ENCODE results near the gene EHD3. TPM values are rescaled to one million over a fixed set of nuclear protein-coding genes. Genes with fewer than 3 reads are reported as not detected.

EHD3 gene
- total and polyA plus RNA-seq, 2 of the 4 experiments (the other 2 are of a cell fraction): 29.1 to 39.8 TPM

DNA sequence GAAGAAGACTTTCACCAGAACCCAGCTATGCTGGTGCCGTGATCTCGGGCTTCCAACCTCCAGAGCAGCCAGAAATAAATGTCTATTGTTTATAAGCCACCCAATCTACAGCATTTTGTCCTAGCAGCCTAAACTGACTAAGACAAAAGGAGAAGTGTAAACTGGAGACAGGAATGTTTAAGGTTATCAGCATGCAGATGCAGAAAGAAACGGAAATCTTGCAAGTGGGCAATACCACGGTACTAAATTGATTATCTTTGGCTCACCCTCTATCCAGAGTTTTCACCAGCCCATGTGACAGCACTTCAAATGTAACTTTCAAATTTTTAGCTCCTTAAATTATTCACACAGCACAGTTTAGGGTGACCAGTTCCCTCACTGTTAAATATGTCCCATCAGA lies 10.9 kb upstream of the EHD3 start:
- no peak overlapping the region for H4K91ac ChIP-seq (ENCODE audit: insufficient read depth, low read depth, low read length)
- no peaks in the 10 kb centered on the region for H3K9me1 ChIP-seq (ENCODE audit: insufficient read depth, low read length)
- H2BK20ac ChIP-seq (ENCODE audit: low read depth, low read length): no peak overlapping the region
- H3K4ac ChIP-seq (ENCODE audit: low read depth, low read length): no peak overlapping the region
- no CpG with 5 or more reads among the region's 4 CpGs for WGBS, 2 experiments (ENCODE audit: extremely low coverage in 2 of 2, insufficient read length in 1 of 2)
- no peak overlapping the region for H3K18ac ChIP-seq (ENCODE audit: low read depth, low read length)
- no peak overlapping the region for H3K4me2 ChIP-seq (ENCODE audit: low read depth, low read length)
- intact Hi-C loops (cut with micrococcal nuclease) (no loop called here), dilution Hi-C loops (cut with HindIII; ENCODE audit: low sequenced_read_pairs, unreplicated experiment) (no loop called here), in situ Hi-C loops (cut with MboI; ENCODE audit: low sequenced_read_pairs) (no loop called here)
- H3K23ac ChIP-seq (ENCODE audit: low read depth, low read length): no peak overlapping the region
- H3K9ac ChIP-seq (ENCODE audit: low read depth, low read length): no peak overlapping the region
- CTCF ChIA-PET: no interaction called here
- no peak overlapping the region for H3K14ac ChIP-seq (replicated peaks; ENCODE audit: low read depth, low read length)
- H2BK120ac ChIP-seq (ENCODE audit: low read depth, low read length): no peak overlapping the region
- H3K27me3 ChIP-seq (ENCODE audit: control insufficient read depth, insufficient read depth, low read length): peaks cover 38% of the 10 kb centered on the region
- H3K79me1 ChIP-seq (ENCODE audit: low read depth in 1 of 2, low read length in 2 of 2): no peaks in the 10 kb centered on the region
- H3K56ac ChIP-seq (ENCODE audit: extremely low read depth, insufficient read depth, low read length): no peak overlapping the region
- H2AFZ ChIP-seq (replicated peaks; ENCODE audit: low read length, poor library complexity): no peak overlapping the region
- no peak for TF ChIP-seq NFE2L2 (IDR thresholded peaks at IDR 0.05; ENCODE audit: low read depth, low read length)
- TF ChIP-seq CEBPB (IDR thresholded peaks at IDR 0.05; ENCODE audit: low read depth, low read length): no peak
- no peak for TF ChIP-seq BHLHE40 (IDR thresholded peaks at IDR 0.05; ENCODE audit: low read depth, low read length)
- TF ChIP-seq CHD1 (IDR thresholded peaks at IDR 0.05; ENCODE audit: low read depth, low read length): no peak
- TF ChIP-seq MAZ (IDR thresholded peaks at IDR 0.05; ENCODE audit: borderline replicate concordance, low read depth, low read length): no peak
- TF ChIP-seq FOS (IDR thresholded peaks at IDR 0.05; ENCODE audit: low read depth, low read length): no peak
- TF ChIP-seq RAD21 (IDR thresholded peaks at IDR 0.05; ENCODE audit: low read length): no peak
- TF ChIP-seq SMC3 (IDR thresholded peaks at IDR 0.05; ENCODE audit: low read depth, low read length): no peak
- TF ChIP-seq, protein P1, sequence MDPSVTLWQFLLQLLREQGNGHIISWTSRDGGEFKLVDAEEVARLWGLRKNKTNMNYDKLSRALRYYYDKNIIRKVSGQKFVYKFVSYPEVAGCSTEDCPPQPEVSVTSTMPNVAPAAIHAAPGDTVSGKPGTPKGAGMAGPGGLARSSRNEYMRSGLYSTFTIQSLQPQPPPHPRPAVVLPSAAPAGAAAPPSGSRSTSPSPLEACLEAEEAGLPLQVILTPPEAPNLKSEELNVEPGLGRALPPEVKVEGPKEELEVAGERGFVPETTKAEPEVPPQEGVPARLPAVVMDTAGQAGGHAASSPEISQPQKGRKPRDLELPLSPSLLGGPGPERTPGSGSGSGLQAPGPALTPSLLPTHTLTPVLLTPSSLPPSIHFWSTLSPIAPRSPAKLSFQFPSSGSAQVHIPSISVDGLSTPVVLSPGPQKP (IDR thresholded peaks at IDR 0.05; ENCODE audit: borderline replicate concordance, low read depth, low read length): no peak
- TF ChIP-seq, protein P2, sequence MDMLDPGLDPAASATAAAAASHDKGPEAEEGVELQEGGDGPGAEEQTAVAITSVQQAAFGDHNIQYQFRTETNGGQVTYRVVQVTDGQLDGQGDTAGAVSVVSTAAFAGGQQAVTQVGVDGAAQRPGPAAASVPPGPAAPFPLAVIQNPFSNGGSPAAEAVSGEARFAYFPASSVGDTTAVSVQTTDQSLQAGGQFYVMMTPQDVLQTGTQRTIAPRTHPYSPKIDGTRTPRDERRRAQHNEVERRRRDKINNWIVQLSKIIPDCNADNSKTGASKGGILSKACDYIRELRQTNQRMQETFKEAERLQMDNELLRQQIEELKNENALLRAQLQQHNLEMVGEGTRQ (IDR thresholded peaks at IDR 0.05; ENCODE audit: low read depth, low read length): no peak
- TF ChIP-seq, protein P3, sequence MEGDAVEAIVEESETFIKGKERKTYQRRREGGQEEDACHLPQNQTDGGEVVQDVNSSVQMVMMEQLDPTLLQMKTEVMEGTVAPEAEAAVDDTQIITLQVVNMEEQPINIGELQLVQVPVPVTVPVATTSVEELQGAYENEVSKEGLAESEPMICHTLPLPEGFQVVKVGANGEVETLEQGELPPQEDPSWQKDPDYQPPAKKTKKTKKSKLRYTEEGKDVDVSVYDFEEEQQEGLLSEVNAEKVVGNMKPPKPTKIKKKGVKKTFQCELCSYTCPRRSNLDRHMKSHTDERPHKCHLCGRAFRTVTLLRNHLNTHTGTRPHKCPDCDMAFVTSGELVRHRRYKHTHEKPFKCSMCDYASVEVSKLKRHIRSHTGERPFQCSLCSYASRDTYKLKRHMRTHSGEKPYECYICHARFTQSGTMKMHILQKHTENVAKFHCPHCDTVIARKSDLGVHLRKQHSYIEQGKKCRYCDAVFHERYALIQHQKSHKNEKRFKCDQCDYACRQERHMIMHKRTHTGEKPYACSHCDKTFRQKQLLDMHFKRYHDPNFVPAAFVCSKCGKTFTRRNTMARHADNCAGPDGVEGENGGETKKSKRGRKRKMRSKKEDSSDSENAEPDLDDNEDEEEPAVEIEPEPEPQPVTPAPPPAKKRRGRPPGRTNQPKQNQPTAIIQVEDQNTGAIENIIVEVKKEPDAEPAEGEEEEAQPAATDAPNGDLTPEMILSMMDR (conservative IDR thresholded peaks at IDR 0.05; ENCODE audit: low read depth, low read length): no peak
- no peak for TF ChIP-seq RFX5 (IDR thresholded peaks at IDR 0.05; ENCODE audit: low read depth, low read length)
- TF ChIP-seq POLR2A (IDR thresholded peaks at IDR 0.05; ENCODE audit: low read depth, low read length): no peak
- no peak for TF ChIP-seq MXI1 (IDR thresholded peaks at IDR 0.05; ENCODE audit: borderline replicate concordance, low read depth, low read length)
- TF ChIP-seq MAFK (IDR thresholded peaks at IDR 0.05; ENCODE audit: low read depth, low read length): no peak
- TF ChIP-seq RCOR1 (IDR thresholded peaks at IDR 0.05; ENCODE audit: insufficient replicate concordance, low read length): no peak
- H4K5ac ChIP-seq (ENCODE audit: low read depth, low read length): no peak overlapping the region
- no peaks in the 10 kb centered on the region for H4K20me1 ChIP-seq (ENCODE audit: insufficient read depth, low read length)
- H4K8ac ChIP-seq (ENCODE audit: low read depth in 2 of 2, low read length in 2 of 2): no peak overlapping the region
- H2BK5ac ChIP-seq (ENCODE audit: low read depth, low read length, poor library complexity, severe bottlenecking): no peak overlapping the region
- H3K36me3 ChIP-seq (ENCODE audit: control insufficient read depth, insufficient read depth, low read length): no peaks in the 10 kb centered on the region
- H3K4me1 ChIP-seq (ENCODE audit: control insufficient read depth, insufficient read depth, low read length): peaks cover 2% of the 10 kb centered on the region
- H2AK9ac ChIP-seq (replicated peaks; ENCODE audit: low read depth, low read length, poor library complexity): no peak overlapping the region
- H3K4me3 ChIP-seq (ENCODE audit: insufficient read depth, low read depth, low read length): no peak overlapping the region
- no peak overlapping the region for H2BK15ac ChIP-seq (ENCODE audit: low read depth, low read length)
- DNase-seq: no peak
- ATAC-seq (ENCODE audit: low read depth): no peak
- no peaks in the 10 kb centered on the region for H3K9me3 ChIP-seq (ENCODE audit: control insufficient read depth, insufficient read depth, low read length)
- H2AK5ac ChIP-seq (ENCODE audit: low read depth, low read length): no peak overlapping the region
- no TSS peak for BruUV-seq (replicated peaks)
- POLR2A ChIA-PET (ENCODE audit: unreplicated experiment): no interaction called here
- no peak overlapping the region for H3K27ac ChIP-seq (ENCODE audit: insufficient read depth, low read length)
